Stimulated activated CD4-positive, alpha-beta T cell treated with anti-CD3 and anti-CD28 coated beads, Interleukin-1b, Interleukin-23, amount 100 ng/mL, for 24 hours (primary cell): ENCODE data around the gene MAPK8IP3.

Experiments
- DNase-seq, 4 experiments: peaks; one replicate each; pipeline ENCODE4 v3.0.0-alpha.2; 2020; ENCODE audit warnings: low read depth in 4 of 4, low spot score in 1 of 4

MAPK8IP3 gene

GRCh38 chr16:1705688-1706385 is at the start of gene MAPK8IP3:
Gene MAPK8IP3 (plus strand): TSS chr16:1706195. CDS start chr16:1706340, 145 bp downstream.
- DNase-seq, result peak; percentile 85 to 95 (median 93)

- DNase-seq, result no peak
Observed at GRCh38 chr16:1656808-1657617, 49.0 kb upstream of the MAPK8IP3 start.

GRCh38 chr16:1657841-1658240 is 48.2 kb upstream of the MAPK8IP3 start:
- no peak for DNase-seq

GRCh38 chr16:1659031-1659430 is 47.0 kb upstream of the MAPK8IP3 start:
- no peak for DNase-seq

GRCh38 chr16:1661826-1662225 is 44.2 kb upstream of the MAPK8IP3 start:
- no peak for DNase-seq

- no peak for DNase-seq
Observed at GRCh38 chr16:1662543-1662942, 43.5 kb upstream of the MAPK8IP3 start.

- DNase-seq, result no peak
Observed at GRCh38 chr16:1665829-1666228, 40.2 kb upstream of the MAPK8IP3 start.

GRCh38 chr16:1666316-1666715 is 39.7 kb upstream of the MAPK8IP3 start:
- no peak for DNase-seq

- DNase-seq, result no peak
Observed at GRCh38 chr16:1667271-1667670, 38.7 kb upstream of the MAPK8IP3 start.

GRCh38 chr16:1667916-1668315 is 38.1 kb upstream of the MAPK8IP3 start:
- no peak for DNase-seq

- no peak for DNase-seq
Observed at GRCh38 chr16:1668612-1669319, 37.2 kb upstream of the MAPK8IP3 start.

GRCh38 chr16:1669698-1670097 is 36.3 kb upstream of the MAPK8IP3 start:
- DNase-seq, result no peak

- DNase-seq, result no peak
Observed at GRCh38 chr16:1670371-1670770, 35.6 kb upstream of the MAPK8IP3 start.

GRCh38 chr16:1670866-1671265 is 35.1 kb upstream of the MAPK8IP3 start:
- no peak for DNase-seq

GRCh38 chr16:1673424-1674151 is 32.4 kb upstream of the MAPK8IP3 start:
- DNase-seq, result no peak

GRCh38 chr16:1674306-1674705 is 31.7 kb upstream of the MAPK8IP3 start:
- no peak for DNase-seq

GRCh38 chr16:1674751-1675664 is 31.0 kb upstream of the MAPK8IP3 start:
- DNase-seq, result no peak

GRCh38 chr16:1676661-1677060 is 29.3 kb upstream of the MAPK8IP3 start:
- DNase-seq, result no peak

GRCh38 chr16:1677339-1677738 is 28.7 kb upstream of the MAPK8IP3 start:
- DNase-seq, result no peak

GRCh38 chr16:1677942-1678499 is 28.0 kb upstream of the MAPK8IP3 start, which contains the start of gene JPT2:
Gene JPT2 (plus strand): TSS chr16:1678279. CDS start chr16:1678313, 34 bp downstream.
- DNase-seq, result peak; percentile 87 to 95 (median 94)
